OCI-LY7 (cell line): Measurements from ENCODE around the gene FDXR.

ENCODE experiments used
- CTCF ChIP-seq: fragments of 200-600 bp; sonication (generic); conservative IDR thresholded peaks from 2 replicates; pipeline ENCODE4 v1.5.1; 2014; ENCODE audit warnings: mild to moderate bottlenecking, antibody characterized with exemption, low read length, moderate library complexity, mixed read lengths
- EZH2phosphoT487 ChIP-seq: fragments of 200-600 bp; sonication (generic); IDR thresholded peaks from 2 replicates; pipeline ENCODE4 v1.6.1; 2018; ENCODE audit warnings: low read depth, borderline replicate concordance, mild to moderate bottlenecking, mixed run types, antibody characterized with exemption, low read length, moderate library complexity, mixed read lengths

GRCh38 chr17:74831444-74832146, 41.2 kb downstream of the FDXR start:
- TF ChIP-seq CTCF = no peak
- TF ChIP-seq EZH2phosphoT487 = no peak
